OCI-LY1 (cell line): ENCODE results near the gene LRRC45.

Experiments used
- H2AFZ ChIP-seq: fragments of 200-600 bp; sonication (generic), shearing (Covaris generic); 2 replicates; pipeline ENCODE4 v1.6.0; 2014; ENCODE audit warnings: antibody characterized with exemption, mild to moderate bottlenecking, low read length
- H3F3A ChIP-seq: fragments of 200-600 bp; sonication (generic), shearing (Covaris generic); 2 replicates; pipeline ENCODE4 v1.6.0; 2014; ENCODE audit warnings: mild to moderate bottlenecking, antibody characterized with exemption, low read length, moderate library complexity; ENCODE audit not compliant: insufficient read depth
- H3K27ac ChIP-seq: fragments of 200-600 bp; sonication (generic); 2 replicates; pipeline ENCODE4 v1.5.1; 2014; ENCODE audit warnings: low read length, mixed run types, mild to moderate bottlenecking, low read depth; ENCODE audit not compliant: poor library complexity, severe bottlenecking
- H3K27me3 ChIP-seq: fragments of 200-600 bp; sonication (generic); 2 replicates; pipeline ENCODE4 v1.6.0; 2014; ENCODE audit warnings: antibody characterized with exemption, mild to moderate bottlenecking, low read length, moderate library complexity; ENCODE audit not compliant: insufficient read depth
- H3K36me3 ChIP-seq: fragments of 200-600 bp; sonication (generic); 2 replicates; pipeline ENCODE4 v1.6.1; 2014; ENCODE audit warnings: mild to moderate bottlenecking, antibody characterized with exemption, low read length, moderate library complexity, mixed read lengths; ENCODE audit not compliant: insufficient read depth
- H3K4me1 ChIP-seq: fragments of 200-600 bp; sonication (generic); 2 replicates; pipeline ENCODE4 v1.5.1; 2014; ENCODE audit warnings: mild to moderate bottlenecking, low read length, moderate library complexity; ENCODE audit not compliant: insufficient read depth, severe bottlenecking
- H3K4me2 ChIP-seq: fragments of 200-600 bp; sonication (generic), shearing (Covaris generic); 2 replicates; pipeline ENCODE4 v1.6.1; 2014; ENCODE audit warnings: low read length
- H3K4me3 ChIP-seq: fragments of 200-600 bp; sonication (generic); 2 replicates; pipeline ENCODE4 v1.5.1; 2014; ENCODE audit warnings: low read length, low read depth, mild to moderate bottlenecking, mixed read lengths; ENCODE audit not compliant: poor library complexity, severe bottlenecking
- H3K79me2 ChIP-seq: fragments of 200-600 bp; shearing (Covaris generic); 2 replicates; pipeline ENCODE4 v1.6.1; 2016; ENCODE audit warnings: mixed run types, low read length, mixed read lengths; ENCODE audit not compliant: insufficient read depth
- H3K9ac ChIP-seq: fragments of 200-600 bp; sonication (generic), shearing (Covaris generic); 2 replicates; pipeline ENCODE4 v1.6.1; 2014; ENCODE audit warnings: mild to moderate bottlenecking, low read length, mixed read lengths
- H3K9me2 ChIP-seq: fragments of 200-600 bp; sonication (generic), shearing (Covaris generic); 2 replicates; pipeline ENCODE4 v1.6.1; 2014; ENCODE audit warnings: low read depth, mild to moderate bottlenecking, low read length, mixed read lengths
- H3K9me3 ChIP-seq: fragments of 200-600 bp; shearing (Covaris generic); 2 replicates; pipeline ENCODE4 v1.6.1; 2014; ENCODE audit warnings: low read length, mixed read lengths
- H4K20me1 ChIP-seq: fragments of 200-600 bp; sonication (generic), shearing (Covaris generic); 2 replicates; pipeline ENCODE4 v1.6.0; 2016; ENCODE audit warnings: mild to moderate bottlenecking, low read length; ENCODE audit not compliant: insufficient read depth
- EZH2 ChIP-seq: fragments of 200-600 bp; sonication (generic), shearing (Covaris generic); IDR thresholded peaks from 2 replicates; pipeline ENCODE4 v1.8.0; 2017; ENCODE audit warnings: borderline replicate concordance, mixed run types, mild to moderate bottlenecking, antibody characterized with exemption, low read length, moderate library complexity, mixed read lengths
- TF ChIP-seq, protein P1 (sequence below): fragments of 200-600 bp; sonication (generic), shearing (Covaris generic); IDR thresholded peaks from 2 replicates; pipeline ENCODE4 v1.5.1; 2017; ENCODE audit warnings: mild to moderate bottlenecking, antibody characterized with exemption, low read length, moderate library complexity, mixed read lengths

The LRRC45 gene

GRCh38 chr17:82078433-82078832 lies 55.3 kb downstream of the LRRC45 start:
- no peaks in the 10 kb centered on the region for H4K20me1 ChIP-seq
- H3K4me3 ChIP-seq: no peak overlapping the region

GRCh38 chr17:82079001-82079677 lies 56.0 kb downstream of the LRRC45 start:
- Histone ChIP-seq H3K9me3 (no peaks in the 10 kb centered on the region), H3K9me2 (no peaks in the 10 kb centered on the region), H3K4me2 (no peak overlapping the region), H3F3A (peaks cover 3% of the 10 kb centered on the region; the same call in 1 of the 2 replicates), H3K4me3 (no peak overlapping the region), H3K27ac (no peak overlapping the region), H3K79me2 (no peaks in the 10 kb centered on the region), H4K20me1 (no peaks in the 10 kb centered on the region), H3K36me3 (peaks cover 73% of the 10 kb centered on the region), H3K4me1 (no peaks in the 10 kb centered on the region), H2AFZ (no peak overlapping the region), H3K9ac (no peak overlapping the region), H3K27me3 (no peaks in the 10 kb centered on the region)
- TF ChIP-seq, protein P1, sequence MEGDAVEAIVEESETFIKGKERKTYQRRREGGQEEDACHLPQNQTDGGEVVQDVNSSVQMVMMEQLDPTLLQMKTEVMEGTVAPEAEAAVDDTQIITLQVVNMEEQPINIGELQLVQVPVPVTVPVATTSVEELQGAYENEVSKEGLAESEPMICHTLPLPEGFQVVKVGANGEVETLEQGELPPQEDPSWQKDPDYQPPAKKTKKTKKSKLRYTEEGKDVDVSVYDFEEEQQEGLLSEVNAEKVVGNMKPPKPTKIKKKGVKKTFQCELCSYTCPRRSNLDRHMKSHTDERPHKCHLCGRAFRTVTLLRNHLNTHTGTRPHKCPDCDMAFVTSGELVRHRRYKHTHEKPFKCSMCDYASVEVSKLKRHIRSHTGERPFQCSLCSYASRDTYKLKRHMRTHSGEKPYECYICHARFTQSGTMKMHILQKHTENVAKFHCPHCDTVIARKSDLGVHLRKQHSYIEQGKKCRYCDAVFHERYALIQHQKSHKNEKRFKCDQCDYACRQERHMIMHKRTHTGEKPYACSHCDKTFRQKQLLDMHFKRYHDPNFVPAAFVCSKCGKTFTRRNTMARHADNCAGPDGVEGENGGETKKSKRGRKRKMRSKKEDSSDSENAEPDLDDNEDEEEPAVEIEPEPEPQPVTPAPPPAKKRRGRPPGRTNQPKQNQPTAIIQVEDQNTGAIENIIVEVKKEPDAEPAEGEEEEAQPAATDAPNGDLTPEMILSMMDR: no peak
- TF ChIP-seq EZH2: no peak

More at GRCh38 chr17:82078433-82078832, 55.3 kb downstream of the LRRC45 start:
- peaks cover 3% of the 10 kb centered on the region; the same call in 1 of the 2 replicates for H3F3A ChIP-seq
- H3K9me2 ChIP-seq: no peaks in the 10 kb centered on the region
- no peak for TF ChIP-seq EZH2
- no peaks in the 10 kb centered on the region for H3K9me3 ChIP-seq
- H2AFZ ChIP-seq: no peak overlapping the region
- no peak overlapping the region for H3K4me2 ChIP-seq
- H3K4me1 ChIP-seq: no peaks in the 10 kb centered on the region
- H3K36me3 ChIP-seq: peaks cover 66% of the 10 kb centered on the region
- no peaks in the 10 kb centered on the region for H3K79me2 ChIP-seq
- peaks cover 4% of the 10 kb centered on the region; the same call in 1 of the 2 replicates for H3K27me3 ChIP-seq
- H3K9ac ChIP-seq: no peak overlapping the region
- H3K27ac ChIP-seq: no peak overlapping the region

DNA sequence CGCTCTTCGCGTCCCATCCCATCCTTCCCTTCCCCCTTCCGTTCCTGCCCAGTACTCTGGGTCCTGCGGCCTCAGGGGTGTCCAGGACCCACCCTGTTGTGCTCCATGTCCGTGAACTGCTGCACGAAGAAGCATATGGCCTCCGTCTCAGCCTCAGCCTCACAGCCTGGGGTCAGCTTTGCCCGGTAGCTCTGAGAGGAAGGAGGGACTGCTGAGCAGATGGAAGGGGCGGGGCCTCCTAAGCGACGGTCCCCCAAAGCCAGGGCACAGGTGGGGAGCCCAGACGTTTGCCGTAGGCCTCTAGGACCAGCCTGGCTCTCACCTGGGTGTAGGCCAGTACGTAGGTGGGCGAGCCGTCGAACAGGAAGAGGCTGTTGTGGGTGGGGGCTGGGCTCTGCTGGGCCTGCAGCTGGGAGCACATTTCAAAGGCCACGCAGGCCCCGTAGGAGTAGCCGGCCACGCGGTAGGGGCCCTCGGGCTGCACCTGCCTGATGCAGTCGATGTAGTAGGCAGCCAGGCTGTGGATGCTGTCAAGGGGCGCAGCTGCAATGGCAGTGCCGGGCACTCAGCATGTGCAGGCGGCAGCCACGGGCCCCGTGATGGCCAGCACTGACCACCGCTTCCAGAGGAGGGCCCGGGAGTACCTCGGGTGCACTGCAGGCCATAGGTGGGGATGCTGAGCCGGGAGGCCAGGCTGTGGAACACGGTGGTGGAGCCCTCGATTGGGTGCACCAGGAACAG lies 57.1 kb downstream of the LRRC45 start:
- H3K27me3 ChIP-seq: no peaks in the 10 kb centered on the region
- H3K9ac ChIP-seq: no peak overlapping the region
- H4K20me1 ChIP-seq: no peaks in the 10 kb centered on the region
- no peak overlapping the region for H2AFZ ChIP-seq
- H3F3A ChIP-seq: peaks cover 3% of the 10 kb centered on the region; the same call in 1 of the 2 replicates
- no peak overlapping the region for H3K4me2 ChIP-seq
- no peaks in the 10 kb centered on the region for H3K9me3 ChIP-seq
- no peak overlapping the region for H3K4me3 ChIP-seq
- no peaks in the 10 kb centered on the region for H3K9me2 ChIP-seq
- H3K36me3 ChIP-seq: peaks cover 84% of the 10 kb centered on the region
- H3K79me2 ChIP-seq: no peaks in the 10 kb centered on the region
- no peak for TF ChIP-seq EZH2
- TF ChIP-seq, protein P1: no peak
- no peak overlapping the region for H3K27ac ChIP-seq
- no peaks in the 10 kb centered on the region for H3K4me1 ChIP-seq
